H1 (cell line): ENCODE results near the gene PXDN. TPM values are rescaled to one million over a fixed set of nuclear protein-coding genes. Genes with fewer than 3 reads are reported as not detected.

Experiments used
- CTCF ChIA-PET: fragments of 300-600 bp; sonication (Branson Sonifier 250); formaldehyde crosslinking; loops from one replicate; lab custom pipeline; 2021; ENCODE audit not compliant: partially characterized antibody; lab: Charles Lee
- POLR2A ChIA-PET: fragments of 300-600 bp; sonication (Branson Sonifier 250); formaldehyde crosslinking; loops from one replicate; lab custom pipeline; 2021; ENCODE audit warnings: inconsistent platforms; ENCODE audit not compliant: partially characterized antibody; lab: Charles Lee
- DNase-seq, 2 experiments: peaks; one replicate each; pipeline versions ENCODE4 v3.0.0 to v3.0.0-alpha.2; 2010 to 2022; ENCODE audit warnings: low spot score in 2 of 2, low read depth in 1 of 2, mixed read lengths in 1 of 2
- FAIRE-seq: peaks from 2 replicates; lab custom pipeline; 2011; peaks lifted over from hg19 to GRCh38; lab: Jason Lieb, UNC
- H2AFZ ChIP-seq: 2 replicates; pipeline ENCODE4 v1.8.1; 2012; ENCODE audit warnings: low read length, inconsistent platforms
- H2AK5ac ChIP-seq: 2 replicates; pipeline ENCODE4 v1.6.1; 2013; ENCODE audit warnings: low read depth, low read length
- H2BK120ac ChIP-seq: replicated peaks from 2 replicates; pipeline ENCODE3; 2013; ENCODE audit warnings: low read depth, low read length, inconsistent platforms
- H2BK12ac ChIP-seq: 2 replicates; pipeline ENCODE4 v1.6.1; 2013; ENCODE audit warnings: low read depth, low read length
- H2BK15ac ChIP-seq: 2 replicates; pipeline ENCODE4 v1.6.1; 2013; ENCODE audit warnings: low read length
- H2BK20ac ChIP-seq: 2 replicates; pipeline ENCODE4 v1.6.1; 2013; ENCODE audit warnings: low read length
- H2BK5ac ChIP-seq: 2 replicates; pipeline ENCODE4 v1.6.1; 2013; ENCODE audit warnings: low read depth, low read length
- H3K14ac ChIP-seq: 2 replicates; pipeline ENCODE4 v1.6.1; 2013; ENCODE audit warnings: inconsistent platforms; ENCODE audit not compliant: insufficient read length
- H3K18ac ChIP-seq: 2 replicates; pipeline ENCODE4 v1.6.1; 2013; ENCODE audit warnings: low read length; ENCODE audit errors: extremely low read depth
- H3K23ac ChIP-seq: 2 replicates; pipeline ENCODE4 v1.6.1; 2013; ENCODE audit warnings: inconsistent platforms; ENCODE audit not compliant: insufficient read length
- H3K23me2 ChIP-seq: 2 replicates; pipeline ENCODE4 v1.6.1; 2013; ENCODE audit warnings: low read depth, low read length
- H3K27ac ChIP-seq: 2 replicates; pipeline ENCODE4 v1.6.1; 2011; ENCODE audit warnings: low read depth, low read length, inconsistent platforms
- H3K27me3 ChIP-seq, 4 experiments: replicated peaks in 1 of 4; 1 replicate in 1 of 4; 2 replicates in 3 of 4; pipeline versions ENCODE4 v1.6.1 to v1.8.1; 2011 to 2013; ENCODE audit warnings: low read length in 3 of 4, mild to moderate bottlenecking in 3 of 4, inconsistent platforms in 2 of 4, mixed read lengths in 2 of 4, moderate library complexity in 1 of 4; ENCODE audit not compliant: control insufficient read depth in 3 of 4, insufficient read depth in 3 of 4; ENCODE audit errors: extremely low read depth in 1 of 4
- H3K36me3 ChIP-seq, 4 experiments: 2 replicates each; pipeline versions ENCODE4 v1.6.1 to v1.8.1; 2011 to 2013; ENCODE audit warnings: mild to moderate bottlenecking in 4 of 4, low read length in 3 of 4, moderate library complexity in 2 of 4, control low read depth in 1 of 4, inconsistent platforms in 1 of 4; ENCODE audit not compliant: insufficient read depth in 4 of 4, control insufficient read depth in 2 of 4
- H3K4ac ChIP-seq: replicated peaks from 2 replicates; pipeline ENCODE3; 2013; ENCODE audit warnings: low read length, low read depth, mixed read lengths, inconsistent platforms; ENCODE audit not compliant: insufficient read length
- H3K4me1 ChIP-seq, 4 experiments: replicated peaks in 1 of 4; 1 replicate in 1 of 4; 2 replicates in 3 of 4; pipeline versions ENCODE4 v1.6.1 to v1.8.1; 2011 to 2013; ENCODE audit warnings: low read length in 3 of 4, inconsistent platforms in 2 of 4, mixed read lengths in 1 of 4; ENCODE audit not compliant: insufficient read depth in 4 of 4, control insufficient read depth in 3 of 4
- H3K4me2 ChIP-seq, 2 experiments: 2 replicates each; pipeline versions ENCODE4 v1.6.1 to v1.8.1; 2011 to 2013; ENCODE audit warnings: low read depth in 2 of 2, low read length in 2 of 2, control low read depth in 1 of 2, inconsistent platforms in 1 of 2, mild to moderate bottlenecking in 1 of 2; ENCODE audit not compliant: insufficient read depth in 1 of 2
- H3K4me3 ChIP-seq, 4 experiments: fragments of 200-600, 300-600 bp in 1 of 4; sonication (generic), shearing (Covaris generic), sonication (Bioruptor Twin) in 1 of 4; 2 replicates each; pipeline versions ENCODE4 v1.5.1 to v1.8.1; 2011 to 2016; ENCODE audit warnings: low read length in 4 of 4, low read depth in 3 of 4, control low read depth in 2 of 4, inconsistent platforms in 2 of 4, mild to moderate bottlenecking in 2 of 4, mixed read lengths in 1 of 4, moderate library complexity in 1 of 4; ENCODE audit not compliant: insufficient read depth in 2 of 4; ENCODE audit errors: extremely low read depth in 1 of 4
- H3K56ac ChIP-seq: replicated peaks from 2 replicates; pipeline ENCODE3; 2013; ENCODE audit warnings: low read depth, mild to moderate bottlenecking, mixed read lengths, low read length, inconsistent platforms; ENCODE audit not compliant: insufficient read length
- H3K79me1 ChIP-seq: 2 replicates; pipeline ENCODE4 v1.6.1; 2013; ENCODE audit warnings: low read depth, low read length, control low read depth
- H3K79me2 ChIP-seq, 2 experiments: 2 replicates each; pipeline versions ENCODE4 v1.6.1 to v1.8.1; 2012 to 2013; ENCODE audit warnings: low read length in 2 of 2, mild to moderate bottlenecking in 2 of 2, inconsistent platforms in 1 of 2; ENCODE audit not compliant: insufficient read depth in 2 of 2, control insufficient read depth in 1 of 2
- H3K9ac ChIP-seq, 4 experiments: replicated peaks in 1 of 4; 1 replicate in 1 of 4; 2 replicates in 3 of 4; pipeline versions ENCODE4 v1.6.1 to v1.8.1; 2011 to 2013; ENCODE audit warnings: low read depth in 3 of 4, low read length in 3 of 4, control low read depth in 2 of 4, mild to moderate bottlenecking in 2 of 4, moderate library complexity in 2 of 4, inconsistent platforms in 1 of 4; ENCODE audit errors: extremely low read depth in 1 of 4
- H3K9me3 ChIP-seq, 2 experiments: 2 replicates each; pipeline versions ENCODE4 v1.6.1 to v1.8.1; 2012 to 2013; ENCODE audit warnings: mild to moderate bottlenecking in 2 of 2, moderate library complexity in 2 of 2, control low read depth in 1 of 2, inconsistent platforms in 1 of 2, low read depth in 1 of 2, low read length in 1 of 2, mixed read lengths in 1 of 2; ENCODE audit not compliant: insufficient read depth in 2 of 2
- H4K20me1 ChIP-seq, 2 experiments: replicated peaks in 1 of 2; 2 replicates each; pipeline versions ENCODE3 to v1.8.1; 2011 to 2013; ENCODE audit warnings: inconsistent platforms in 2 of 2, low read length in 2 of 2, mild to moderate bottlenecking in 1 of 2; ENCODE audit not compliant: insufficient read depth in 2 of 2, control insufficient read depth in 1 of 2
- H4K5ac ChIP-seq: 2 replicates; pipeline ENCODE4 v1.6.1; 2013; ENCODE audit warnings: low read length, low read depth, mixed read lengths, inconsistent platforms; ENCODE audit not compliant: insufficient read length
- H4K8ac ChIP-seq: 2 replicates; pipeline ENCODE4 v1.8.0; 2013; ENCODE audit warnings: mild to moderate bottlenecking, moderate library complexity, low read length, inconsistent platforms; ENCODE audit not compliant: insufficient read depth; ENCODE audit errors: extremely low read depth
- H4K91ac ChIP-seq: replicated peaks from 2 replicates; pipeline ENCODE3; 2013; ENCODE audit warnings: low read length, mixed read lengths, inconsistent platforms; ENCODE audit not compliant: insufficient read length
- CBX5 ChIP-seq: fragments of 300-800, 300-1000 bp; sonication (generic); IDR thresholded peaks from 2 replicates; pipeline ENCODE4 v1.7.1; 2016; ENCODE audit warnings: antibody characterized with exemption, low read length, low read depth
- HDAC6 ChIP-seq: IDR thresholded peaks from one replicate; pipeline ENCODE4 v1.7.1; 2012; ENCODE audit warnings: low read depth, mild to moderate bottlenecking, inconsistent platforms, low read length, moderate library complexity
- KDM5A ChIP-seq: fragments of 200-600 bp; IDR thresholded peaks from 2 replicates; pipeline ENCODE4 v1.7.1; 2012; ENCODE audit warnings: mild to moderate bottlenecking, low read length, inconsistent platforms, mixed read lengths
- SUZ12 ChIP-seq: fragments of 200-600 bp; sonication (generic); IDR thresholded peaks from 2 replicates; pipeline ENCODE4 v1.6.1; 2012; ENCODE audit warnings: mild to moderate bottlenecking, inconsistent platforms, low read length, moderate library complexity, mixed read lengths
- WGBS, 2 experiments: shearing (Covaris generic) in 1 of 2; methylation state at CpG; one replicate each; pipeline versions ENCODE4 v1.1.6 to v1.1.7; 2013 to 2015; ENCODE audit warnings: low lambda C conversion rate in 2 of 2, mixed read lengths in 2 of 2, inconsistent platforms in 1 of 2, low coverage in 1 of 2, missing lambda C conversion rate in 1 of 2; ENCODE audit not compliant: insufficient replicate concordance in 2 of 2, insufficient coverage in 1 of 2, insufficient read length in 1 of 2; ENCODE audit errors: extremely low coverage in 1 of 2, missing lambda C conversion rate in 1 of 2; 5-methylcytosine and 5-hydroxymethylcytosine counted together
- polyA plus RNA-seq, 7 experiments: library from polyadenylated mRNA; depleted of rRNA in 3 of 7; stranded (reverse) in 5 of 7; unstranded in 2 of 7; fragments of >200 nt in 5 of 7; fragments of 200-250 nt in 2 of 7; gene quantifications; 1 replicate in 5 of 7; 2 replicates in 1 of 7; 4 replicates in 1 of 7; pipeline versions ENCODE4 v1.2.1 to v1.2.3, GENCODE V29; 2011 to 2013; ENCODE audit warnings: missing spikeins in 2 of 7, mixed read lengths in 2 of 7
- total RNA-seq: library from RNA; stranded (reverse); fragmentation: NEBNext Ultra II Directional; extraction: Animal tissue kit (Norgen Biotek cat#: 25700); gene quantifications from 2 replicates; pipeline ENCODE4 v1.2.1, GENCODE V29; 2021
- TF ChIP-seq, protein P1 (sequence below): IDR thresholded peaks from 2 replicates; pipeline ENCODE4 v1.6.1; 2012; ENCODE audit warnings: low read length, inconsistent platforms
- TF ChIP-seq, protein P2 (sequence below): IDR thresholded peaks from 2 replicates; pipeline ENCODE4 v1.6.1; 2012; ENCODE audit warnings: inconsistent platforms
- TF ChIP-seq, protein P3 (sequence below), 3 experiments: IDR thresholded peaks; 1 replicate in 2 of 3; 2 replicates in 1 of 3; pipeline versions ENCODE4 v1.5.1 to v1.6.1; 2011; ENCODE audit warnings: low read length in 3 of 3, mild to moderate bottlenecking in 3 of 3, inconsistent platforms in 2 of 3, low read depth in 1 of 3, moderate library complexity in 1 of 3; ENCODE audit not compliant: insufficient read depth in 1 of 3; ENCODE audit errors: control extremely low read depth in 1 of 3

Gene PXDN
- total and polyA plus RNA-seq, 2 of the 8 experiments (the other 6 are each of a cell fraction or from before 2014, with no cell fraction given): 104 to 141 TPM

DNA sequence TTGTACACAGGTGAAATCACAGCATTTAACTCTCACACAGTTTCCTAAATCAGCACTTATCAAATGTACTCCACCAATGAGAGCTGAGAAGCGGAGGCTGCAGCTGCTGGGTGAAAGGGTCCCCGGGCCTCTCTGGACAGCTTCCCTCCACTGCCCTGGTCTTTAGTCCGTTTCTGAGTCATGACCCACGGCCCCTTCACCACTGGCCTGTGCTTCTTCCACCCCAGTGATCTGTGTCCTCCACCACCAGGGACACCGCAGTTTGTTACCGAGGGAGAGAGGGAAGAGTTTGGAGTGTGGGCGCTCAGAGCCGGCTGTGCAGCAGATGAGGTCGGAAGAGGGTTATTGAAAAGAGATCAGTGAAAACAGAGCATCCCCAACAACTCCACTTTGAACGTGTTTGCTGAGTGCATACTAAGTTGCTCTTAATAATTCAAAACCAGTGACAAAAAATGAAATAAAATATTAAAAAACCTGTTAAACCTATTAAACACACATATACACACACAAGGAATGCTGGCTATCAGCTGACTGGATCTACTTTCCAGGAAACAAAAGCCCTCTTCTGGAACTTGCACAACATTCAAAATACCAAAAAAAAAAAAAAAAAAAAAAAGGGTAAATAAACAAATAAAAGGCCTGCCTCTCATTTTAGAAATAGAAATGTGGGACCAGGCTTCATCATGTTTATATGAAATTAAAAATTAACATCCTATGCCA, 54.1 kb downstream of the PXDN start:
- no peak overlapping the region for H3K14ac ChIP-seq
- DNase-seq (no peak), FAIRE-seq (no peak)
- H3K18ac ChIP-seq: no peak overlapping the region
- no peak overlapping the region for H3K4me3 ChIP-seq
- no peak overlapping the region for H2BK120ac ChIP-seq
- no peaks in the 10 kb centered on the region for H3K23me2 ChIP-seq
- H3K4me1 ChIP-seq: peaks cover 0 to 11% (median 5%) of the 10 kb centered on the region in 4 experiments; a peak in 5 of 7 replicates
- no peaks in the 10 kb centered on the region for H3K27me3 ChIP-seq
- ChIA-PET CTCF (interaction anchor here (1.0 to 2.7 kb wide), 9 partner anchors 10 to 138 kb away, joined by 3 to 10 read pairs (median 4); no protein-coding TSS in a partner anchor), POLR2A (interaction anchor here (0.8 kb wide), 1 partner anchor 72 kb away, joined by 3 read pairs; no protein-coding TSS in a partner anchor)
- no peak overlapping the region for H4K8ac ChIP-seq
- H4K5ac ChIP-seq: no peak overlapping the region
- peaks cover 0 to 16% of the 10 kb centered on the region in 2 experiments; a peak in 1 of 4 replicates for H3K79me2 ChIP-seq
- H3K36me3 ChIP-seq: peaks cover 0 to 33% (median 3%) of the 10 kb centered on the region in 4 experiments; a peak in 4 of 8 replicates
- H2BK12ac ChIP-seq: no peak overlapping the region
- no peak overlapping the region for H3K9ac ChIP-seq
- H3K27ac ChIP-seq: no peak overlapping the region
- H3K4me2 ChIP-seq: no peak overlapping the region
- H3K79me1 ChIP-seq: peaks cover 8% of the 10 kb centered on the region
- no peak overlapping the region for H3K56ac ChIP-seq
- H4K20me1 ChIP-seq: peaks cover 3 to 5% of the 10 kb centered on the region in 2 experiments
- WGBS, 2 experiments: 87% methylated on average over 10 of the region's 10 CpGs; no CpG with 5 or more reads in 1 of the 2 experiments
- no peak overlapping the region for H4K91ac ChIP-seq
- no peak overlapping the region for H2BK20ac ChIP-seq
- H3K9me3 ChIP-seq: no peaks in the 10 kb centered on the region
- no peak overlapping the region for H3K23ac ChIP-seq
- no peak overlapping the region for H2BK15ac ChIP-seq
- H2BK5ac ChIP-seq: no peak overlapping the region
- H3K4ac ChIP-seq: no peak overlapping the region
- no peak overlapping the region for H2AFZ ChIP-seq
- no peak overlapping the region for H2AK5ac ChIP-seq
- TF ChIP-seq KDM5A (no peak), CBX5 (no peak), SUZ12 (no peak), HDAC6 (no peak)
- TF ChIP-seq, protein P1, sequence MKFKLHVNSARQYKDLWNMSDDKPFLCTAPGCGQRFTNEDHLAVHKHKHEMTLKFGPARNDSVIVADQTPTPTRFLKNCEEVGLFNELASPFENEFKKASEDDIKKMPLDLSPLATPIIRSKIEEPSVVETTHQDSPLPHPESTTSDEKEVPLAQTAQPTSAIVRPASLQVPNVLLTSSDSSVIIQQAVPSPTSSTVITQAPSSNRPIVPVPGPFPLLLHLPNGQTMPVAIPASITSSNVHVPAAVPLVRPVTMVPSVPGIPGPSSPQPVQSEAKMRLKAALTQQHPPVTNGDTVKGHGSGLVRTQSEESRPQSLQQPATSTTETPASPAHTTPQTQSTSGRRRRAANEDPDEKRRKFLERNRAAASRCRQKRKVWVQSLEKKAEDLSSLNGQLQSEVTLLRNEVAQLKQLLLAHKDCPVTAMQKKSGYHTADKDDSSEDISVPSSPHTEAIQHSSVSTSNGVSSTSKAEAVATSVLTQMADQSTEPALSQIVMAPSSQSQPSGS: no peak
- TF ChIP-seq, protein P2, sequence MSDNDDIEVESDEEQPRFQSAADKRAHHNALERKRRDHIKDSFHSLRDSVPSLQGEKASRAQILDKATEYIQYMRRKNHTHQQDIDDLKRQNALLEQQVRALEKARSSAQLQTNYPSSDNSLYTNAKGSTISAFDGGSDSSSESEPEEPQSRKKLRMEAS: no peak
- TF ChIP-seq, protein P3, sequence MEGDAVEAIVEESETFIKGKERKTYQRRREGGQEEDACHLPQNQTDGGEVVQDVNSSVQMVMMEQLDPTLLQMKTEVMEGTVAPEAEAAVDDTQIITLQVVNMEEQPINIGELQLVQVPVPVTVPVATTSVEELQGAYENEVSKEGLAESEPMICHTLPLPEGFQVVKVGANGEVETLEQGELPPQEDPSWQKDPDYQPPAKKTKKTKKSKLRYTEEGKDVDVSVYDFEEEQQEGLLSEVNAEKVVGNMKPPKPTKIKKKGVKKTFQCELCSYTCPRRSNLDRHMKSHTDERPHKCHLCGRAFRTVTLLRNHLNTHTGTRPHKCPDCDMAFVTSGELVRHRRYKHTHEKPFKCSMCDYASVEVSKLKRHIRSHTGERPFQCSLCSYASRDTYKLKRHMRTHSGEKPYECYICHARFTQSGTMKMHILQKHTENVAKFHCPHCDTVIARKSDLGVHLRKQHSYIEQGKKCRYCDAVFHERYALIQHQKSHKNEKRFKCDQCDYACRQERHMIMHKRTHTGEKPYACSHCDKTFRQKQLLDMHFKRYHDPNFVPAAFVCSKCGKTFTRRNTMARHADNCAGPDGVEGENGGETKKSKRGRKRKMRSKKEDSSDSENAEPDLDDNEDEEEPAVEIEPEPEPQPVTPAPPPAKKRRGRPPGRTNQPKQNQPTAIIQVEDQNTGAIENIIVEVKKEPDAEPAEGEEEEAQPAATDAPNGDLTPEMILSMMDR (IDR thresholded peaks at IDR 0.05; ENCODE audit: control extremely low read depth in 1 of 3, insufficient read depth in 1 of 3, low read depth in 1 of 3, low read length in 3 of 3): no peak
